A549 (cell line): ENCODE results near the gene CALML3. TPM values are rescaled to one million over a fixed set of nuclear protein-coding genes. Genes with fewer than 3 reads are reported as not detected.

Experiments
- ATAC-seq, 2 experiments: fragments of 200-7000 bp in 1 of 2; fragments of >200 bp in 1 of 2; cut with Nextera tagmentation in 1 of 2; cut with Tn5 transposase in 1 of 2; 3 replicates each; pipeline versions ENCODE4 v1.8.0 to v1.9.1; 2018 to 2020; ENCODE audit warnings: mild to moderate bottlenecking in 1 of 2, moderate library complexity in 1 of 2
- CTCF ChIA-PET: fragments of 300-600 bp; sonication (Branson Sonifier 250); formaldehyde crosslinking; extraction: SDS; loops from one replicate; lab custom pipeline; 2021; ENCODE audit warnings: antibody characterized with exemption, inconsistent platforms; lab: Yijun Ruan, JAX
- POLR2A ChIA-PET: fragments of 350-600 bp; formaldehyde crosslinking; extraction: SDS; loops from one replicate; lab custom pipeline; 2021; ENCODE audit warnings: antibody characterized with exemption, inconsistent platforms; lab: Yijun Ruan, JAX
- DNase-seq, 2 experiments: peaks; one replicate each; pipeline versions ENCODE4 v3.0.0 to v3.0.0-alpha.2; 2011 to 2016; ENCODE audit warnings: low read depth in 1 of 2, low spot score in 1 of 2
- FAIRE-seq: peaks from 2 replicates; lab custom pipeline; 2011; peaks lifted over from hg19 to GRCh38; lab: Jason Lieb, UNC
- H3K27ac ChIP-seq, 2 experiments: fragments of >200 bp; sonication (Bioruptor Twin); formaldehyde crosslinking; 3 replicates each; pipeline ENCODE4 v1.5.1; 2016 to 2017
- H3K4me1 ChIP-seq: fragments of >200 bp; sonication (Bioruptor Twin); formaldehyde crosslinking; 3 replicates; pipeline ENCODE4 v1.6.1; 2016
- H3K4me2 ChIP-seq: fragments of >200 bp; sonication (Bioruptor Twin); formaldehyde crosslinking; 3 replicates; pipeline ENCODE4 v1.6.1; 2016
- H3K4me3 ChIP-seq: fragments of >200 bp; sonication (Bioruptor Twin); formaldehyde crosslinking; 3 replicates; pipeline ENCODE4 v1.5.1; 2016
- H3K9me3 ChIP-seq: fragments of >200 bp; sonication (Bioruptor Twin); formaldehyde crosslinking; 3 replicates; pipeline ENCODE4 v1.6.1; 2016
- CEBPB ChIP-seq, 2 experiments: fragments of >200 bp in 1 of 2; sonication (Bioruptor Twin) in 1 of 2; formaldehyde crosslinking in 1 of 2; IDR thresholded peaks; 2 replicates each; pipeline ENCODE4 v1.6.1; 2012 to 2016
- CHD4 ChIP-seq: fragments of 200-600 bp; sonication (generic); IDR thresholded peaks from 2 replicates; pipeline ENCODE4 v1.6.1; 2016; ENCODE audit warnings: antibody characterized with exemption, mild to moderate bottlenecking, borderline replicate concordance
- EHF ChIP-seq: fragments of 250-450 bp; sonication (Bioruptor Pico); IDR thresholded peaks from 2 replicates; pipeline ENCODE4 v1.5.0; 2020; ENCODE audit warnings: mild to moderate bottlenecking
- FOSL2 ChIP-seq, 2 experiments: fragments of 450-650 bp in 1 of 2; fragments of >200 bp in 1 of 2; sonication (Bioruptor Twin) in 1 of 2; formaldehyde crosslinking; IDR thresholded peaks; 2 replicates each; pipeline versions ENCODE4 v1.5.0 to v1.6.1; 2016 to 2020; ENCODE audit warnings: mild to moderate bottlenecking in 1 of 2, moderate library complexity in 1 of 2
- FOXS1 ChIP-seq: fragments of 250-450 bp; sonication (Bioruptor Pico); IDR thresholded peaks from 2 replicates; pipeline ENCODE4 v1.5.0; 2020; ENCODE audit warnings: mild to moderate bottlenecking, moderate library complexity
- HDAC2 ChIP-seq: fragments of 200-600 bp; sonication (generic); IDR thresholded peaks from 2 replicates; pipeline ENCODE4 v1.6.1; 2016
- HEYL ChIP-seq: fragments of 250-450 bp; sonication (Bioruptor Pico); IDR thresholded peaks from 2 replicates; pipeline ENCODE4 v1.8.0; 2021; ENCODE audit warnings: mild to moderate bottlenecking, moderate library complexity
- HOXB5 ChIP-seq: fragments of 250-450 bp; sonication (Bioruptor Pico); IDR thresholded peaks from 2 replicates; pipeline ENCODE4 v1.5.0; 2020; ENCODE audit warnings: mild to moderate bottlenecking, moderate library complexity
- JUN ChIP-seq, 2 experiments: fragments of >200 bp; sonication (Bioruptor Twin); formaldehyde crosslinking; IDR thresholded peaks; 2 replicates in 1 of 2; 3 replicates in 1 of 2; pipeline ENCODE4 v1.6.1; 2016 to 2017
- JUNB ChIP-seq: fragments of >200 bp; sonication (Bioruptor Twin); formaldehyde crosslinking; IDR thresholded peaks from 2 replicates; pipeline ENCODE4 v1.6.1; 2016
- KDM1A ChIP-seq: fragments of 200-600 bp; sonication (generic); IDR thresholded peaks from 2 replicates; pipeline ENCODE4 v1.6.1; 2016; ENCODE audit warnings: low read depth, mild to moderate bottlenecking
- NFE2L2 ChIP-seq: fragments of 150-350 bp; conservative IDR thresholded peaks from 2 replicates; pipeline ENCODE4 v1.6.1; 2014; ENCODE audit warnings: low read length
- PHF8 ChIP-seq: fragments of 200-600 bp; sonication (generic); IDR thresholded peaks from 2 replicates; pipeline ENCODE4 v1.6.1; 2016; ENCODE audit warnings: low read depth, mild to moderate bottlenecking, antibody characterized with exemption, moderate library complexity, borderline replicate concordance
- POLR2A ChIP-seq: IDR thresholded peaks from 2 replicates; pipeline ENCODE4 v1.6.1; 2012; ENCODE audit warnings: mild to moderate bottlenecking, low read length
- RARB ChIP-seq: fragments of 250-450 bp; sonication (Bioruptor Pico); IDR thresholded peaks from 2 replicates; pipeline ENCODE4 v1.8.0; 2021; ENCODE audit warnings: mild to moderate bottlenecking, moderate library complexity
- RNF2 ChIP-seq: fragments of 200-600 bp; sonication (generic); IDR thresholded peaks from 2 replicates; pipeline ENCODE4 v1.6.1; 2016; ENCODE audit warnings: low read depth, mild to moderate bottlenecking, antibody characterized with exemption, moderate library complexity, borderline replicate concordance
- SMC3 ChIP-seq: fragments of >200 bp; sonication (Bioruptor Twin); formaldehyde crosslinking; IDR thresholded peaks from 3 replicates; pipeline ENCODE4 v1.6.1; 2018; ENCODE audit warnings: inconsistent platforms
- SREBF2 ChIP-seq: fragments of 450-650 bp; IDR thresholded peaks from 2 replicates; pipeline ENCODE4 v1.6.1; 2014; ENCODE audit warnings: mild to moderate bottlenecking, moderate library complexity
- TFCP2L1 ChIP-seq: fragments of 250-450 bp; sonication (Bioruptor Pico); IDR thresholded peaks from 2 replicates; pipeline ENCODE4 v1.5.0; 2021; ENCODE audit warnings: mild to moderate bottlenecking
- TP53 ChIP-seq: fragments of 250-450 bp; sonication (Bioruptor Pico); IDR thresholded peaks from 2 replicates; pipeline ENCODE4 v1.5.0; 2021; ENCODE audit warnings: mild to moderate bottlenecking, moderate library complexity
- ZFP36 ChIP-seq: fragments of 450-650 bp; IDR thresholded peaks from 2 replicates; pipeline ENCODE4 v1.6.1; 2014; ENCODE audit warnings: borderline replicate concordance; ENCODE audit not compliant: partially characterized antibody
- WGBS: methylation state at CpG from one replicate; pipeline ENCODE4 v1.1.6; 2017; ENCODE audit errors: missing lambda C conversion rate; 5-methylcytosine and 5-hydroxymethylcytosine counted together
- polyA plus RNA-seq, 4 experiments: library from polyadenylated mRNA; depleted of rRNA in 3 of 4; stranded (reverse); fragments of >200 nt; fragmentation: RNase III in 1 of 4; extraction: RNeasy Plus Mini Kit Qiagen cat#74134 plus additional on column Dnase treatment in 1 of 4; gene quantifications; 2 replicates in 3 of 4; 3 replicates in 1 of 4; pipeline ENCODE4 v1.2.3, GENCODE V29; 2011 to 2017
- TF ChIP-seq, protein P1 (sequence below): IDR thresholded peaks from 2 replicates; pipeline ENCODE4 v1.6.1; 2012
- TF ChIP-seq, protein P2 (sequence below): fragments of 250-450 bp; sonication (Bioruptor Pico); IDR thresholded peaks from 2 replicates; pipeline ENCODE4 v1.5.0; 2020; ENCODE audit warnings: low read depth, mild to moderate bottlenecking, moderate library complexity
- TF ChIP-seq, protein P3 (sequence below): fragments of >200 bp; sonication (Bioruptor Twin); formaldehyde crosslinking; IDR thresholded peaks from 3 replicates; pipeline ENCODE4 v1.5.1; 2016
- TF ChIP-seq, protein P4 (sequence below): IDR thresholded peaks from 2 replicates; pipeline ENCODE4 v1.6.1; 2012

The CALML3 gene
- polyA plus RNA-seq, 2 of the 4 experiments (the other 2 are of a cell fraction) = not detected

DNA sequence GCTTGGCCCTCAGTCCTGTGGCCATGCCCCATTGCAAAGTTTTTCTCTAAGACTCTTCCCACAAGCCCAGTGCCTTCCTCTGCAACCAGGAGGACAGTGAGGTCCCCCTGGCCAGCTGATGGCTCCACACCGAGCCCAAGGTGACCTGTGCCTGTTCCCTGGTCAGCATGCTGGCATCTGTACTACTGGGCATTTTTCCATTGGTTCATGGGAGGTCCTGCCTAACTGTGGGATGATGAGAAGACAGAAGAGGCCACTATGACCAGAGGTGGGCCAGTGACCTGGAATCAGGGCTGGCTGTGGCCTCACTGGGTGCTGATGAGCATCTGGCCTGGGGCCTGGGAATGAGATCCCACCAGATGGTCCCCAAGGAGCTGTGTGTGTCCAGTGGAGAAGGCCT, 20.2 kb downstream of the CALML3 start:
- H3K4me1 ChIP-seq = peaks cover 54% of the 10 kb centered on the region
- no peak for ATAC-seq
- peak overlapping the region; percentile 87 for H3K4me2 ChIP-seq
- H3K27ac ChIP-seq = peak overlapping the region; percentile 92 to 96
- H3K4me3 ChIP-seq = no peak overlapping the region
- DNase-seq = no peak
- TF ChIP-seq RARB (CRISPR knock-in tag) (no peak), JUNB (no peak), ZFP36 (no peak), RNF2 (no peak), HOXB5 (CRISPR knock-in tag) (no peak), SREBF2 (no peak), SMC3 (no peak), TP53 (no peak), HDAC2 (no peak)
- TF ChIP-seq, protein P1, sequence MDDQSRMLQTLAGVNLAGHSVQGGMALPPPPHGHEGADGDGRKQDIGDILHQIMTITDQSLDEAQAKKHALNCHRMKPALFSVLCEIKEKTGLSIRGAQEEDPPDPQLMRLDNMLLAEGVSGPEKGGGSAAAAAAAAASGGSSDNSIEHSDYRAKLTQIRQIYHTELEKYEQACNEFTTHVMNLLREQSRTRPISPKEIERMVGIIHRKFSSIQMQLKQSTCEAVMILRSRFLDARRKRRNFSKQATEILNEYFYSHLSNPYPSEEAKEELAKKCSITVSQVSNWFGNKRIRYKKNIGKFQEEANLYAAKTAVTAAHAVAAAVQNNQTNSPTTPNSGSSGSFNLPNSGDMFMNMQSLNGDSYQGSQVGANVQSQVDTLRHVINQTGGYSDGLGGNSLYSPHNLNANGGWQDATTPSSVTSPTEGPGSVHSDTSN = no peak
- TF ChIP-seq, protein P2, sequence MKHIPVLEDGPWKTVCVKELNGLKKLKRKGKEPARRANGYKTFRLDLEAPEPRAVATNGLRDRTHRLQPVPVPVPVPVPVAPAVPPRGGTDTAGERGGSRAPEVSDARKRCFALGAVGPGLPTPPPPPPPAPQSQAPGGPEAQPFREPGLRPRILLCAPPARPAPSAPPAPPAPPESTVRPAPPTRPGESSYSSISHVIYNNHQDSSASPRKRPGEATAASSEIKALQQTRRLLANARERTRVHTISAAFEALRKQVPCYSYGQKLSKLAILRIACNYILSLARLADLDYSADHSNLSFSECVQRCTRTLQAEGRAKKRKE (CRISPR knock-in tag) = no peak
- TF ChIP-seq, protein P3, sequence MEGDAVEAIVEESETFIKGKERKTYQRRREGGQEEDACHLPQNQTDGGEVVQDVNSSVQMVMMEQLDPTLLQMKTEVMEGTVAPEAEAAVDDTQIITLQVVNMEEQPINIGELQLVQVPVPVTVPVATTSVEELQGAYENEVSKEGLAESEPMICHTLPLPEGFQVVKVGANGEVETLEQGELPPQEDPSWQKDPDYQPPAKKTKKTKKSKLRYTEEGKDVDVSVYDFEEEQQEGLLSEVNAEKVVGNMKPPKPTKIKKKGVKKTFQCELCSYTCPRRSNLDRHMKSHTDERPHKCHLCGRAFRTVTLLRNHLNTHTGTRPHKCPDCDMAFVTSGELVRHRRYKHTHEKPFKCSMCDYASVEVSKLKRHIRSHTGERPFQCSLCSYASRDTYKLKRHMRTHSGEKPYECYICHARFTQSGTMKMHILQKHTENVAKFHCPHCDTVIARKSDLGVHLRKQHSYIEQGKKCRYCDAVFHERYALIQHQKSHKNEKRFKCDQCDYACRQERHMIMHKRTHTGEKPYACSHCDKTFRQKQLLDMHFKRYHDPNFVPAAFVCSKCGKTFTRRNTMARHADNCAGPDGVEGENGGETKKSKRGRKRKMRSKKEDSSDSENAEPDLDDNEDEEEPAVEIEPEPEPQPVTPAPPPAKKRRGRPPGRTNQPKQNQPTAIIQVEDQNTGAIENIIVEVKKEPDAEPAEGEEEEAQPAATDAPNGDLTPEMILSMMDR = no peak
- ChIA-PET POLR2A (no interaction called here), CTCF (interaction anchor here (1.3 to 6.4 kb wide), 2 partner anchors 48 to 79 kb away, joined by 4 to 77 read pairs; no protein-coding TSS in a partner anchor)
- no peak for FAIRE-seq
- 100% methylated on average over 1 of the region's 1 CpG for WGBS
- H3K9me3 ChIP-seq = peaks cover 41% of the 10 kb centered on the region

DNA sequence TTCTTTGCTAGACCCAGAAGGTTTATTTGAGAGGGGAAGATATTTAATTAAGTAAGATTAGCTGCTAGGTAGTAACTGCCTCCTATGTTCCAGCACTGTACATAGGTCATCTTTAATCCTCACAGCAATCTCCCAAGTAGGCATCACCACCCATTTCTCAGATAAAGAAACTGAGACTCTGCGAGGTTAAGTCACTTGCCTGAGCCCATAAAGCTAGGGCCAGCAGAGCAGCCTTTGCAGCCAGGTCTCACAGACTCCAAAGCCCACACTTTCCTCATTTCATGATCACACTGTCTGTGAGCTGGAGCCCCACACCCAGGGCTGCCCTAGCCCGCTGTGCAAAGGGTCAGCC, 20.6 kb downstream of the CALML3 start:
- FAIRE-seq = no peak
- Histone ChIP-seq H3K4me3 (0 out of 3 replicates have a peak overlapping the region, but pooled peaks have one; percentile 22), H3K4me2 (peak overlapping the region; percentile 87), H3K27ac (peak overlapping the region; percentile 92 to 96), H3K4me1 (peaks cover 57% of the 10 kb centered on the region), H3K9me3 (peaks cover 38% of the 10 kb centered on the region)
- ATAC-seq = peak in 1 of 2 experiments; percentile 1; a peak in 2 of 6 replicates
- ChIA-PET CTCF (interaction anchor here (1.3 to 6.4 kb wide), 3 partner anchors 44 to 79 kb away, joined by 4 to 77 read pairs (median 6); no protein-coding TSS in a partner anchor), POLR2A (no interaction called here)
- 63% methylated on average over 2 of the region's 2 CpGs for WGBS
- no peak for DNase-seq
- TF ChIP-seq CEBPB (IDR thresholded peaks at IDR 0.05) (no peak), CHD4 (peak; percentile 89; the same call in 1 of the 2 replicates), KDM1A (peak; percentile 87), SREBF2 (no peak), JUN (IDR thresholded peaks at IDR 0.05) (no peak), HEYL (no peak)

DNA sequence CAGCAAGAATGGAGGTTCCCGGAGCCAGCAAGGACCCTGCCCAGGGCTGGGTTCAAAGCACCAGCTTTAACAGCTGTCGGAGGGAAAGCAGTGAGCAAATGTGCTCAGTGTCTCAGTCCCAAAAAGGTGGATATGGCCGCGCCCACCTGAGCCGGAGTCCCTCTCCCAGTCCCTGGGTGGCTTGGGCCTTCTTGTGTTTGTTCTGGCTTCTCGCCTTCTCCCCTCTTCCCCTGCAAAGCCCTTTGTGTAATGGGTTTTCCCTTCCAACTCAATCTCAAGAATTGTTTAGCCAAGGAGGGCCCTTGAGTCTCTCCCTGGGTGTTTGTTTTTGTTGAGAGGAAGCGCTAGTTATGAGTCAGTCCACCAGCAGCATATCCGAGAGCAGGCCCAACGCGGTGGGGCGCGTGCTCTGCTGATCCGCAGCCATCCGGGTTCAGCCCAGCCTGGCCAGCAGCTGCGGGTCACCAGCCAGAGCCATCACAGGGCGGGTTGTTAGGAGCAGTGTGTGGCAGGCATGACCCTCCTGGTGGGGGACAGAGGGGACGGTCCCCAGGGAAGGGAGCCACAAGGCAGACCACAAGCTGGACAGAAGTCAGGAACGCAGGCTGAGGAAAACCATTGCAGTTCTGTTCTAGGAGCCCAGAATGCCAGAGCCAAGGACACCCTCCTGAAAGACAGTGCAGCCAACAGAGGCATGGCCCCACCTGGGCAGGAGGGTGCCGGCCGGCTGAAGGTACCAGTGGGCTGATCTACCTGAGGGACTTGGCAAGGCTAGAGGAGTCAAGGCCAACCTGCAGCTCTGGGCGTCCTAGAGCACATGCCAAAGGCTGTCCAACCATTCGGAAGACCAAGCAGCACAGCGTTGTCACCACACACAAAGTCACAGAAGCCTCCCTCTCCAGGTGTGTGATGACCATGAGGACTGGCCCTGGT, 21.3 kb downstream of the CALML3 start:
- ATAC-seq = peak; percentile 67 to 85
- POLR2A ChIA-PET = interaction anchor here (1.3 to 4.3 kb wide), 3 partner anchors 49 to 99 kb away, joined by 6 to 43 read pairs (median 13); no protein-coding TSS in a partner anchor
- FAIRE-seq = no peak
- Histone ChIP-seq H3K27ac (peak overlapping the region; percentile 92 to 96), H3K4me1 (peaks cover 62% of the 10 kb centered on the region), H3K4me3 (peak overlapping the region; percentile 22; the same call in 2 of the 3 replicates), H3K9me3 (peaks cover 32% of the 10 kb centered on the region), H3K4me2 (peak overlapping the region; percentile 87)
- 12% methylated on average over 23 of the region's 23 CpGs for WGBS
- DNase-seq = peak; percentile 94 to 96
- CTCF ChIA-PET = interaction anchor here (0.6 to 6.4 kb wide), 8 partner anchors 13 to 103 kb away, joined by 3 to 77 read pairs (median 4); no protein-coding TSS in a partner anchor
- TF ChIP-seq EHF (CRISPR knock-in tag) = no peak; the same call in 1 of the 2 replicates
- TF ChIP-seq, protein P3 = no peak
- peak; percentile 20; the same call in 1 of the 2 replicates for TF ChIP-seq POLR2A
- no peak for TF ChIP-seq TFCP2L1 (CRISPR knock-in tag)
- no peak for TF ChIP-seq PHF8
- peak; percentile 71 for TF ChIP-seq JUNB
- TF ChIP-seq CHD4 = no peak
- peak; percentile 79 for TF ChIP-seq FOSL2 (IDR thresholded peaks at IDR 0.05)
- peak; percentile 87 for TF ChIP-seq FOSL2 (CRISPR knock-in tag; IDR thresholded peaks at IDR 0.05)
- peak; percentile 38; the same call in 2 of the 3 replicates for TF ChIP-seq SMC3
- TF ChIP-seq NFE2L2 = no peak
- no peak for TF ChIP-seq RARB (CRISPR knock-in tag)
- TF ChIP-seq RNF2 = no peak
- TF ChIP-seq FOXS1 = no peak
- TF ChIP-seq, protein P4, sequence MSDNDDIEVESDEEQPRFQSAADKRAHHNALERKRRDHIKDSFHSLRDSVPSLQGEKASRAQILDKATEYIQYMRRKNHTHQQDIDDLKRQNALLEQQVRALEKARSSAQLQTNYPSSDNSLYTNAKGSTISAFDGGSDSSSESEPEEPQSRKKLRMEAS = peak; percentile 96
